ENCODE measurements around the gene GAS2.

DNA sequence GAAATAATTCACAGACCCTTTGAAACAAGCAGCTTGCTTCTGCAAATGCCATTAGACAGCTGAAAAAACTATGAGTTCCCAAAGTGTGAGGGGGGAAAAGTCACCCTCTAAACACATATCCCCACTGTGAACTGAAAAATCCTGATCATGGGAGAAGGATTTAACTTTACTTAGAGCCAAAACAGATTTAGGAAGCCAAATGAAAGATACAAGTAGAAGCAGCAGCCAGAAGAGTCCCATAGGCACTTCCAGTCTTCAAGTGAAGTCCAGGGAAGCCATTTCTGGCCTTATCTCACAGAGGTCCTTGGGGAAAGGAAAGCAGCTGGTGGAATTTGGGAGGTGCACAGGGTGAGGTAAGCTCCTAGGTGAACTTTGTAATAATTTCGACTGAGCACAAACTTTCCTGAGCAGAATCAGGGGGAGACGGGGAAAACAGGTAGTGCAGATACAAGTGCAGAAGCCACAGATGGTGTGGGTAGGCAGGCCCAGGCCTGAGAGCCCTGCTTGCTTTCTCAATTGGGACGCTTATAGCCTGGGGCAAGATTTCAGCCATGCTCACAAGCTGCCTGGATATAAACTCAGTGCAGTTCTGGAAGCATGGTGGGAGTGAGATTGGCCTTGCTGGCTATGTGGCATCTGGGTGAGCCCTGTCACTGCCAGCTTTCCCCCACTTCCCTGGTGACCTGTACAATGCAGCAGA is 44.8 kb downstream of the GAS2 start:
- TF ChIP-seq CTCF (IDR thresholded peaks at IDR 0.05) (no peak), POLR2A (IDR thresholded peaks at IDR 0.05) (no peak)

Data from Peyer's patch (tissue), 4 donors.